WI38 (cell line): ENCODE results near the gene MTRF1.
"Not testable (repeated sequence)": the region's sequence is repeated elsewhere in the genome, so short reads cannot be mapped to it uniquely, and the experiment has no call there.

ENCODE experiments used
- H3K4me3 ChIP-seq: 2 replicates; pipeline ENCODE4 v1.5.1; 2011; ENCODE audit warnings: low read depth, mild to moderate bottlenecking, control low read depth, low read length
- TF ChIP-seq, protein P1 (sequence below): IDR thresholded peaks from 2 replicates; pipeline ENCODE4 v1.5.1; 2012; ENCODE audit warnings: low read depth, mild to moderate bottlenecking, control low read depth, low read length

MTRF1 gene

DNA sequence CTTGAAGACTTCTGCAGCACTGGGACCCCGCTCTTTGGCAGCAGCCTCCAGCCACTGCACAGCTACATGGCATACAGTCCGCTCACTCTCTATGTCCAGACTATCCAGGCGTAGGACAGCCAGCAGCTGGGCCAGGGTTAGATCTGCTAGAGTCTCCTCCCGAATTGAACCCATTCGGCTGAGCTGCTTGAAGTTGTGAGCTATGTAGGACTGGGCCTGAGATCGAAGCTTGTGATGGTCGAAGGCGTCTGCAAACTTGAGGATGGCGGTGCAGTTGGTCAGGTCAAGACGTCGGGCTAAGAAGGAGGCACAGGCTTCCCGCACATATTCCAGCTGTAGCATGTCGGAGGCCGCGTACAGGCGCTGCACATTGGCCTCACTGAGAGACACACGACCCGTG, 69.9 kb downstream of the MTRF1 start:
- no peak overlapping the region for H3K4me3 ChIP-seq

DNA sequence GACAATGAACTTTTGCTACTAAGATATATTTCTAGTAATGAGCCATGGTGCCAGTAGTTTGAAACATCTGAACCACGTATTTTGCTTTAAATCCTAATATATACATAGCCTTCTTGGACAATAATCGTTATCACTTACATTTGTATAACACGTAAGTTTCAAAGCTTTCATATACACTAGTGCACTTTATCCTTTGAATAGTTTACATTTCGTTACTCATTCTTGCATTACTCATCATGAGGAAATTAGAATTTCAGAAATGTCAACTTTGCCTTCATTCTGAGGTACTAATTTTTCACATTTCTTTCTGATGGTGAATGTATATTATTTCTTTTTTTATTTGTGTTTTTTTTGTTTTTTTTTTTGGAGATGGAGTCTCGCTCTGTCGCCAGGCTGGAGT, 74.8 kb downstream of the MTRF1 start:
- TF ChIP-seq, protein P1, sequence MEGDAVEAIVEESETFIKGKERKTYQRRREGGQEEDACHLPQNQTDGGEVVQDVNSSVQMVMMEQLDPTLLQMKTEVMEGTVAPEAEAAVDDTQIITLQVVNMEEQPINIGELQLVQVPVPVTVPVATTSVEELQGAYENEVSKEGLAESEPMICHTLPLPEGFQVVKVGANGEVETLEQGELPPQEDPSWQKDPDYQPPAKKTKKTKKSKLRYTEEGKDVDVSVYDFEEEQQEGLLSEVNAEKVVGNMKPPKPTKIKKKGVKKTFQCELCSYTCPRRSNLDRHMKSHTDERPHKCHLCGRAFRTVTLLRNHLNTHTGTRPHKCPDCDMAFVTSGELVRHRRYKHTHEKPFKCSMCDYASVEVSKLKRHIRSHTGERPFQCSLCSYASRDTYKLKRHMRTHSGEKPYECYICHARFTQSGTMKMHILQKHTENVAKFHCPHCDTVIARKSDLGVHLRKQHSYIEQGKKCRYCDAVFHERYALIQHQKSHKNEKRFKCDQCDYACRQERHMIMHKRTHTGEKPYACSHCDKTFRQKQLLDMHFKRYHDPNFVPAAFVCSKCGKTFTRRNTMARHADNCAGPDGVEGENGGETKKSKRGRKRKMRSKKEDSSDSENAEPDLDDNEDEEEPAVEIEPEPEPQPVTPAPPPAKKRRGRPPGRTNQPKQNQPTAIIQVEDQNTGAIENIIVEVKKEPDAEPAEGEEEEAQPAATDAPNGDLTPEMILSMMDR, result no peak
- no peak overlapping the region for H3K4me3 ChIP-seq

More for the DNA sequence above, 69.9 kb downstream of the MTRF1 start:
- TF ChIP-seq, protein P1, result no peak

DNA sequence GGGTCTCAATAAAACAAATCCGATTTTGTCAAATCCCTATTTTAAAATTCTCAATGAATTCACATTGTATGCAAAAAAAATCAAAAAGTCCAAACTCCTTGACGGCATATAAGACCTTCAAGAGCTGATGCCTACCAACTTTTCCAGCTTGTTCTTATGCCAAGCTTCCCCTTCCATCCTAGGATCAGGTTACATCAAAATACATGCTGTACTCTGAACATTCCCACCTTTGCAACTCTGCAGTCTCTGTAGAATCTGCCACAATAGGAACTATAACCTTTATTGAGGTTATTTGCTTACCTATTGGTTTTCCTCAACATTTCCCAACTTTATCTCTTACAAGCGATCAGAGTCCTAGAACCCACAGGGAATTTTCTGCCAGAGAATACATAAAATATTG, 76.9 kb downstream of the MTRF1 start:
- TF ChIP-seq, protein P1, result no peak

DNA sequence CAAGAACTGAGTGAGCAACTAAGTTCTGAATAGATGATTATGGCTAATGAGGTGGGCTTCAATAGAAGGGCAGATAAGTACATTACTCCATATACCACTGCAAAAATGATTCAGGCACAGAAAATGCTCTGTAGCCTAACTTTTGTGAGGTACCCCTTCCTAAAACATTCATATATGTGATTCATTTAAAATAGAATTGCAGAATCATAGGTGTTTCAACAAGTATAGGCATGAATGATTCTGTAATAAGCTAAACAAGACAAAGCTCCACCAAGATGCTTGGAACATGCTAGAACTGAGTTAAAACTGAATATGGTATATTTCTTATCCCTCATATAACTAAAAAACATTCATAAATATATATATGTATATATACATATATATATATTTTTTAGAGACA, 81.1 kb downstream of the MTRF1 start:
- TF ChIP-seq, protein P1, result no peak
- H3K4me3 ChIP-seq, result no peak overlapping the region

More for the DNA sequence above, 76.9 kb downstream of the MTRF1 start:
- no peak overlapping the region for H3K4me3 ChIP-seq

DNA sequence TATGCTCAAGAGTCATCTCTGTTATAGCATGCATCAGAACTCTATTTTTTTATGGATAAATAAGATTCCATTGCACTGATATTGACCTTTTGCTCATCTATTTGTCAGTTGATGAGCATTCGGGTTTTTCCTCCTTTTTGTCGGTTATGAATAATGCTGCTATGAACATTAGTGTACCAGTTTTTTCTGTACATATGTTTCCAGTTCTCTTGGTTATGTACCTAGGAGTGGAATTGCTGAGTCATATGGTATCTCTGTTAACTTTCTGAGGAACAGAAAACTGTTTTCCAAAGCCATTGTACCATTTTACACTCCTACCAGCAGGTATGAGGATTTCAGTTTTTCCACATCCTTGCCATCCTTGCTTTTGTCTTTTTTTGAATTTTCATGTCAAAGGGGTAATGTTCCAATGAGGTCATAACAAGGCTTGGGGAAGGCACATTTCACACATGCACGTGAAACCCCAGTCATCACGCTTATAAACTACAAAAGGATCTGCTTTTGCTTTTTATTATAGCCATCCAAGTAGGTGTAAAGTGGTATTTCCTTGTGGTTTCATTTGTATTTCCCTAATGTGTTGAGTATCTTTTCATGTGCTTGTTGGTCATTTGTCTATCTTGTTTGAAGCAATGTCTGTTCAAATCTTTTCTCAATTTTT, 83.7 kb downstream of the MTRF1 start:
- H3K4me3 ChIP-seq, result no peak overlapping the region
- TF ChIP-seq, protein P1, result no peak

DNA sequence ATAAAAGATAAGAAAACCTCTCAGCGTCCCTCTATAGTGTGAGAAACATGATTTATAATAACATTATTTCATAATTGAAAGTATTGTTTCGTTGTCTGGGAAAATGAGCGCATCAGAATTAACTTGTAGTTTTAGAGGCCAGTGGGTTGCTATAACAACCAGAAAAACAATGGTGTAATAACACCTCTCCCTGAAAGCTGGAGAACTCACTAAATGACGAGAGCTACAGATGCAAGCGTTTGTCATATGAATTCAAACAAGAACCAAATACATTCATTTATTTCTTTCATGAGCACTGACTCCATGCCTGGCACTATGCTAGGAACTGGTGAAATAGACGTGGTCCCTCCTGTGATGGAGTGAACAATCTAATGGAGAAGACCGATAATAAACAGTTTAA, 85.3 kb downstream of the MTRF1 start:
- H3K4me3 ChIP-seq, result no peak overlapping the region
- TF ChIP-seq, protein P1, result no peak

DNA sequence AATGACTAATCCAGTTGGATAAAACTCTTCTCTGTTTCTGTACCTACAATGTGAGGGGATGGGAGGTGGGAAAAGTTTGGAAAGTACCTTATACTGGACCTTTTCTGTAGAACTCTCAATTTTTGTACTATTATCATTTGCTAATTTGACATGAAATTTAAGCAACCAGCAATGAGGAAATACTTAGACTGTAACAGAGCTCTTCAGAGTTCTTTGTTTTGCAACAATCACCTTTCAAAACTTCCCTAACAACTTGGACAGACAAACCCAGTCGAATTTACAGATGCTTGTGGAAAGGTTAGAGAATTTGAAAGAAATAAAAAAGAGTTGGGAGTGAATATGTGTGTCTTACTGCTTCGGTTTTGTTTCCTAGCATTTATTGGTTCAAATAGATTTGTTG, 85.8 kb downstream of the MTRF1 start:
- no peak overlapping the region for H3K4me3 ChIP-seq
- TF ChIP-seq, protein P1, result no peak

DNA sequence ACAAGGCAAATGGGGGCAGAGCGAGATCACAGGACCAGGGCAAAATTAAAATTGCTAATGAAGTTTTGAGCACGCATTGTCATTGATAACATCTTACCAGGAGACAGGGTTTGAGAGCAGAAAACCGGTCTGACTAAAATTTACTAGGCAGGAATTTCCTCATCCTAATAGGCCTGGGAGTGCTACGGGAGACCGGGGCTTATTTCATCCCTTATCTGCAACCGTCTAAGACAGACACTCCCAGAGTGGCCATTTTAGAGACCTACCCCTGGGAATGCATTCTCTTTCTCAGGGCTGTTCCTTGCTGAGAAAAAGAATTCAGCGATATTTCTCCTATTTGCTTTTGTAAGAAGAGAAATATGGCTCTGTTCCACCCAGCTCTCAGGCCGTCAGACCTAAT, 87.8 kb downstream of the MTRF1 start:
- H3K4me3 ChIP-seq, result not testable (repeated sequence)
